H1 (cell line): Measurements from ENCODE around the gene DOCK8. TPM values are rescaled to one million over a fixed set of nuclear protein-coding genes. Genes with fewer than 3 reads are reported as not detected.
A peak's percentile ranks its signal among the peaks of the same experiment; 100 is the strongest.

Experiments
- CTCF ChIA-PET: fragments of 300-600 bp; sonication (Branson Sonifier 250); formaldehyde crosslinking; loops from one replicate; lab custom pipeline; 2021; ENCODE audit not compliant: partially characterized antibody; lab: Charles Lee
- POLR2A ChIA-PET: fragments of 300-600 bp; sonication (Branson Sonifier 250); formaldehyde crosslinking; loops from one replicate; lab custom pipeline; 2021; ENCODE audit warnings: inconsistent platforms; ENCODE audit not compliant: partially characterized antibody; lab: Charles Lee
- DNase-seq, 2 experiments: peaks; one replicate each; pipeline versions ENCODE4 v3.0.0 to v3.0.0-alpha.2; 2010 to 2022; ENCODE audit warnings: low spot score in 2 of 2, low read depth in 1 of 2, mixed read lengths in 1 of 2
- FAIRE-seq: peaks from 2 replicates; lab custom pipeline; 2011; peaks lifted over from hg19 to GRCh38; lab: Jason Lieb, UNC
- H2AFZ ChIP-seq: 2 replicates; pipeline ENCODE4 v1.8.1; 2012; ENCODE audit warnings: low read length, inconsistent platforms
- H2AK5ac ChIP-seq: 2 replicates; pipeline ENCODE4 v1.6.1; 2013; ENCODE audit warnings: low read depth, low read length
- H2BK120ac ChIP-seq: replicated peaks from 2 replicates; pipeline ENCODE3; 2013; ENCODE audit warnings: low read depth, low read length, inconsistent platforms
- H2BK12ac ChIP-seq: 2 replicates; pipeline ENCODE4 v1.6.1; 2013; ENCODE audit warnings: low read depth, low read length
- H2BK15ac ChIP-seq: 2 replicates; pipeline ENCODE4 v1.6.1; 2013; ENCODE audit warnings: low read length
- H2BK20ac ChIP-seq: 2 replicates; pipeline ENCODE4 v1.6.1; 2013; ENCODE audit warnings: low read length
- H2BK5ac ChIP-seq: 2 replicates; pipeline ENCODE4 v1.6.1; 2013; ENCODE audit warnings: low read depth, low read length
- H3K14ac ChIP-seq: 2 replicates; pipeline ENCODE4 v1.6.1; 2013; ENCODE audit warnings: inconsistent platforms; ENCODE audit not compliant: insufficient read length
- H3K18ac ChIP-seq: 2 replicates; pipeline ENCODE4 v1.6.1; 2013; ENCODE audit warnings: low read length; ENCODE audit errors: extremely low read depth
- H3K23ac ChIP-seq: 2 replicates; pipeline ENCODE4 v1.6.1; 2013; ENCODE audit warnings: inconsistent platforms; ENCODE audit not compliant: insufficient read length
- H3K23me2 ChIP-seq: 2 replicates; pipeline ENCODE4 v1.6.1; 2013; ENCODE audit warnings: low read depth, low read length
- H3K27ac ChIP-seq: 2 replicates; pipeline ENCODE4 v1.6.1; 2011; ENCODE audit warnings: low read depth, low read length, inconsistent platforms
- H3K27me3 ChIP-seq, 4 experiments: replicated peaks in 1 of 4; 1 replicate in 1 of 4; 2 replicates in 3 of 4; pipeline versions ENCODE4 v1.6.1 to v1.8.1; 2011 to 2013; ENCODE audit warnings: low read length in 3 of 4, mild to moderate bottlenecking in 3 of 4, inconsistent platforms in 2 of 4, mixed read lengths in 2 of 4, moderate library complexity in 1 of 4; ENCODE audit not compliant: control insufficient read depth in 3 of 4, insufficient read depth in 3 of 4; ENCODE audit errors: extremely low read depth in 1 of 4
- H3K36me3 ChIP-seq, 4 experiments: 2 replicates each; pipeline versions ENCODE4 v1.6.1 to v1.8.1; 2011 to 2013; ENCODE audit warnings: mild to moderate bottlenecking in 4 of 4, low read length in 3 of 4, moderate library complexity in 2 of 4, control low read depth in 1 of 4, inconsistent platforms in 1 of 4; ENCODE audit not compliant: insufficient read depth in 4 of 4, control insufficient read depth in 2 of 4
- H3K4ac ChIP-seq: replicated peaks from 2 replicates; pipeline ENCODE3; 2013; ENCODE audit warnings: low read length, low read depth, mixed read lengths, inconsistent platforms; ENCODE audit not compliant: insufficient read length
- H3K4me1 ChIP-seq, 4 experiments: replicated peaks in 1 of 4; 1 replicate in 1 of 4; 2 replicates in 3 of 4; pipeline versions ENCODE4 v1.6.1 to v1.8.1; 2011 to 2013; ENCODE audit warnings: low read length in 3 of 4, inconsistent platforms in 2 of 4, mixed read lengths in 1 of 4; ENCODE audit not compliant: insufficient read depth in 4 of 4, control insufficient read depth in 3 of 4
- H3K4me2 ChIP-seq, 2 experiments: 2 replicates each; pipeline versions ENCODE4 v1.6.1 to v1.8.1; 2011 to 2013; ENCODE audit warnings: low read depth in 2 of 2, low read length in 2 of 2, control low read depth in 1 of 2, inconsistent platforms in 1 of 2, mild to moderate bottlenecking in 1 of 2; ENCODE audit not compliant: insufficient read depth in 1 of 2
- H3K4me3 ChIP-seq, 4 experiments: fragments of 200-600, 300-600 bp in 1 of 4; sonication (generic), shearing (Covaris generic), sonication (Bioruptor Twin) in 1 of 4; 2 replicates each; pipeline versions ENCODE4 v1.5.1 to v1.8.1; 2011 to 2016; ENCODE audit warnings: low read length in 4 of 4, low read depth in 3 of 4, control low read depth in 2 of 4, inconsistent platforms in 2 of 4, mild to moderate bottlenecking in 2 of 4, mixed read lengths in 1 of 4, moderate library complexity in 1 of 4; ENCODE audit not compliant: insufficient read depth in 2 of 4; ENCODE audit errors: extremely low read depth in 1 of 4
- H3K56ac ChIP-seq: replicated peaks from 2 replicates; pipeline ENCODE3; 2013; ENCODE audit warnings: low read depth, mild to moderate bottlenecking, mixed read lengths, low read length, inconsistent platforms; ENCODE audit not compliant: insufficient read length
- H3K79me1 ChIP-seq: 2 replicates; pipeline ENCODE4 v1.6.1; 2013; ENCODE audit warnings: low read depth, low read length, control low read depth
- H3K79me2 ChIP-seq, 2 experiments: 2 replicates each; pipeline versions ENCODE4 v1.6.1 to v1.8.1; 2012 to 2013; ENCODE audit warnings: low read length in 2 of 2, mild to moderate bottlenecking in 2 of 2, inconsistent platforms in 1 of 2; ENCODE audit not compliant: insufficient read depth in 2 of 2, control insufficient read depth in 1 of 2
- H3K9ac ChIP-seq, 4 experiments: replicated peaks in 1 of 4; 1 replicate in 1 of 4; 2 replicates in 3 of 4; pipeline versions ENCODE4 v1.6.1 to v1.8.1; 2011 to 2013; ENCODE audit warnings: low read depth in 3 of 4, low read length in 3 of 4, control low read depth in 2 of 4, mild to moderate bottlenecking in 2 of 4, moderate library complexity in 2 of 4, inconsistent platforms in 1 of 4; ENCODE audit errors: extremely low read depth in 1 of 4
- H3K9me3 ChIP-seq, 2 experiments: 2 replicates each; pipeline versions ENCODE4 v1.6.1 to v1.8.1; 2012 to 2013; ENCODE audit warnings: mild to moderate bottlenecking in 2 of 2, moderate library complexity in 2 of 2, control low read depth in 1 of 2, inconsistent platforms in 1 of 2, low read depth in 1 of 2, low read length in 1 of 2, mixed read lengths in 1 of 2; ENCODE audit not compliant: insufficient read depth in 2 of 2
- H4K20me1 ChIP-seq, 2 experiments: replicated peaks in 1 of 2; 2 replicates each; pipeline versions ENCODE3 to v1.8.1; 2011 to 2013; ENCODE audit warnings: inconsistent platforms in 2 of 2, low read length in 2 of 2, mild to moderate bottlenecking in 1 of 2; ENCODE audit not compliant: insufficient read depth in 2 of 2, control insufficient read depth in 1 of 2
- H4K5ac ChIP-seq: 2 replicates; pipeline ENCODE4 v1.6.1; 2013; ENCODE audit warnings: low read length, low read depth, mixed read lengths, inconsistent platforms; ENCODE audit not compliant: insufficient read length
- H4K8ac ChIP-seq: 2 replicates; pipeline ENCODE4 v1.8.0; 2013; ENCODE audit warnings: mild to moderate bottlenecking, moderate library complexity, low read length, inconsistent platforms; ENCODE audit not compliant: insufficient read depth; ENCODE audit errors: extremely low read depth
- H4K91ac ChIP-seq: replicated peaks from 2 replicates; pipeline ENCODE3; 2013; ENCODE audit warnings: low read length, mixed read lengths, inconsistent platforms; ENCODE audit not compliant: insufficient read length
- E2F6 ChIP-seq: IDR thresholded peaks from 2 replicates; pipeline ENCODE4 v1.6.1; 2012; ENCODE audit warnings: inconsistent platforms
- SIX5 ChIP-seq: IDR thresholded peaks from 2 replicates; pipeline ENCODE4 v1.6.1; 2011; ENCODE audit warnings: mild to moderate bottlenecking, low read depth, low read length
- WGBS, 2 experiments: shearing (Covaris generic) in 1 of 2; methylation state at CpG; one replicate each; pipeline versions ENCODE4 v1.1.6 to v1.1.7; 2013 to 2015; ENCODE audit warnings: low lambda C conversion rate in 2 of 2, mixed read lengths in 2 of 2, inconsistent platforms in 1 of 2, low coverage in 1 of 2, missing lambda C conversion rate in 1 of 2; ENCODE audit not compliant: insufficient replicate concordance in 2 of 2, insufficient coverage in 1 of 2, insufficient read length in 1 of 2; ENCODE audit errors: extremely low coverage in 1 of 2, missing lambda C conversion rate in 1 of 2; 5-methylcytosine and 5-hydroxymethylcytosine counted together
- polyA plus RNA-seq, 7 experiments: library from polyadenylated mRNA; depleted of rRNA in 3 of 7; stranded (reverse) in 5 of 7; unstranded in 2 of 7; fragments of >200 nt in 5 of 7; fragments of 200-250 nt in 2 of 7; gene quantifications; 1 replicate in 5 of 7; 2 replicates in 1 of 7; 4 replicates in 1 of 7; pipeline versions ENCODE4 v1.2.1 to v1.2.3, GENCODE V29; 2011 to 2013; ENCODE audit warnings: missing spikeins in 2 of 7, mixed read lengths in 2 of 7
- total RNA-seq: library from RNA; stranded (reverse); fragmentation: NEBNext Ultra II Directional; extraction: Animal tissue kit (Norgen Biotek cat#: 25700); gene quantifications from 2 replicates; pipeline ENCODE4 v1.2.1, GENCODE V29; 2021

Gene DOCK8
- total and polyA plus RNA-seq, 2 of the 8 experiments (the other 6 are each of a cell fraction or from before 2014, with no cell fraction given) = 0.57 to 2.0 TPM

- Histone ChIP-seq H2BK5ac (no peak overlapping the region), H3K4me2 (peak overlapping the region; percentile 69 to 100; a peak in 3 of 4 replicates), H3K9ac (no peak overlapping the region), H2AK5ac (peak overlapping the region; percentile 6; the same call in 1 of the 2 replicates)
- POLR2A ChIA-PET = interaction anchor here (2.9 kb wide), 1 partner anchor 33 kb away, joined by 12 read pairs; the partner anchor contains the start of gene KANK1
- CTCF ChIA-PET = interaction anchor here (0.8 to 1.2 kb wide), 3 partner anchors 8 to 84 kb away, joined by 3 to 5 read pairs (median 4); no protein-coding TSS in a partner anchor
- no peak for TF ChIP-seq E2F6
- TF ChIP-seq SIX5 = no peak
- TF ChIP-seq, all 59 proteins: peak for 0
- Histone ChIP-seq H3K23me2 (peaks cover 9% of the 10 kb centered on the region; the same call in 1 of the 2 replicates), H3K79me1 (no peaks in the 10 kb centered on the region), H3K27me3 (peaks cover 0 to 5% (median 2%) of the 10 kb centered on the region in 4 experiments; a peak in 2 of 7 replicates), H4K20me1 (no peaks in the 10 kb centered on the region), H3K18ac (no peak overlapping the region), H3K79me2 (peaks cover 0 to 6% of the 10 kb centered on the region in 2 experiments; a peak in 1 of 4 replicates), H4K91ac (no peak overlapping the region), H4K8ac (no peak overlapping the region), H2AFZ (no peak overlapping the region), H3K4me1 (peaks cover 3 to 14% (median 10%) of the 10 kb centered on the region in 4 experiments), H3K56ac (no peak overlapping the region), H3K27ac (no peak overlapping the region), H3K4me3 (no peak overlapping the region), H3K14ac (no peak overlapping the region), H2BK15ac (no peak overlapping the region), H4K5ac (no peak overlapping the region), H2BK12ac (peak overlapping the region; percentile 30; the same call in 1 of the 2 replicates), H3K9me3 (no peaks in the 10 kb centered on the region; a peak in 1 of 4 replicates), H3K4ac (no peak overlapping the region), H2BK120ac (no peak overlapping the region), H3K23ac (no peak overlapping the region), H3K36me3 (peaks cover 0 to 20% (median under 1%) of the 10 kb centered on the region in 4 experiments; a peak in 3 of 8 replicates), H2BK20ac (no peak overlapping the region)
- 93% methylated on average over 4 of the region's 4 CpGs; no CpG with 5 or more reads in 1 of the 2 experiments for WGBS, 2 experiments
- DNase-seq = no peak
- FAIRE-seq = no peak
These were observed 256.7 kb downstream of the DOCK8 start for GRCh38 chr9:471320-471719.
